Posterior cingulate gyrus (tissue), 11 donors: ENCODE results near the gene SAMD14.

ENCODE experiments used
- DNase-seq, 10 donors: peaks; one replicate each; pipeline versions ENCODE4 v3.0.0 to v3.0.0-alpha.2; 2020 to 2021; ENCODE audit warnings: mixed read lengths in 3 of 10
- intact Hi-C: fragments of 100-400 bp; cut with DNase I; formaldehyde crosslinking; loops from one replicate; pipeline ENCODE4 v1.15.1; 2023

SAMD14 gene

GRCh38 chr17:50088952-50089825 is 40.8 kb downstream of the SAMD14 start:
- intact Hi-C loops, result no loop called here
- DNase-seq, result peak in 2 of 10 donors; percentile 67 to 71

GRCh38 chr17:50087912-50088405 is 42.0 kb downstream of the SAMD14 start:
- DNase-seq, result peak in 2 of 10 donors; percentile 51 to 75
- intact Hi-C loops, result loop anchor here (1.0 kb wide), 1 partner anchor 61 kb away; no protein-coding TSS in a partner anchor

- peak in 8 of 10 donors; percentile 49 to 95 (median 65) for DNase-seq
- intact Hi-C loops, result loop anchor here (1.0 kb wide), 1 partner anchor 60 kb away; no protein-coding TSS in a partner anchor
These were observed 42.6 kb downstream of the SAMD14 start for GRCh38 chr17:50087246-50087911.

- peak in 1 of 10 donors; percentile 28 for DNase-seq
- intact Hi-C loops, result no loop called here
These were observed 48.2 kb downstream of the SAMD14 start for GRCh38 chr17:50081757-50082156.

GRCh38 chr17:50080827-50081226 is 49.1 kb downstream of the SAMD14 start:
- intact Hi-C loops, result no loop called here
- peak in 2 of 10 donors; percentile 42 to 44 for DNase-seq

GRCh38 chr17:50080096-50080480 is 49.9 kb downstream of the SAMD14 start:
- DNase-seq, result peak in 2 of 10 donors; percentile 64 to 77

GRCh38 chr17:50079334-50080095 is 50.4 kb downstream of the SAMD14 start:
- intact Hi-C loops, result no loop called here
- peak in 2 of 10 donors; percentile 49 to 83 for DNase-seq

More at GRCh38 chr17:50080096-50080480, 49.9 kb downstream of the SAMD14 start:
- intact Hi-C loops, result no loop called here

- peak in 1 of 10 donors; percentile 9 for DNase-seq
- intact Hi-C loops, result no loop called here
These were observed 51.5 kb downstream of the SAMD14 start for GRCh38 chr17:50078430-50078829.

GRCh38 chr17:50076591-50077235 is 53.2 kb downstream of the SAMD14 start:
- intact Hi-C loops, result no loop called here
- DNase-seq, result peak in 2 of 10 donors; percentile 63 to 80

- DNase-seq, result peak in 2 of 10 donors; percentile 69 to 80
- intact Hi-C loops, result no loop called here
These were observed 53.8 kb downstream of the SAMD14 start for GRCh38 chr17:50076221-50076590.

- peak in 2 of 10 donors; percentile 55 to 67 for DNase-seq
- intact Hi-C loops, result no loop called here
These were observed 54.4 kb downstream of the SAMD14 start for GRCh38 chr17:50075446-50076032.

GRCh38 chr17:50074227-50074626 is 55.7 kb downstream of the SAMD14 start:
- intact Hi-C loops, result no loop called here

GRCh38 chr17:50072925-50073324 is 57.0 kb downstream of the SAMD14 start:
- DNase-seq, result peak in 1 of 10 donors; percentile 18
- intact Hi-C loops, result no loop called here

More at GRCh38 chr17:50074227-50074626, 55.7 kb downstream of the SAMD14 start:
- DNase-seq, result peak in 2 of 10 donors; percentile 53 to 75

GRCh38 chr17:50072130-50072529 is 57.8 kb downstream of the SAMD14 start:
- peak in 2 of 10 donors; percentile 45 to 49 for DNase-seq
- intact Hi-C loops, result no loop called here

- peak in 1 of 10 donors; percentile 3 for DNase-seq
- intact Hi-C loops, result no loop called here
These were observed 58.3 kb downstream of the SAMD14 start for GRCh38 chr17:50071692-50072091.

- DNase-seq, result peak in 2 of 10 donors; percentile 70 to 73
- intact Hi-C loops, result no loop called here
These were observed 58.9 kb downstream of the SAMD14 start for GRCh38 chr17:50070908-50071680.

GRCh38 chr17:50067996-50068395 is 62.0 kb downstream of the SAMD14 start:
- DNase-seq, result peak in 2 of 10 donors; percentile 60 to 72
- intact Hi-C loops, result no loop called here

- DNase-seq, result no peak
- intact Hi-C loops, result no loop called here
These were observed 63.0 kb downstream of the SAMD14 start for GRCh38 chr17:50066995-50067394.

GRCh38 chr17:50065056-50065455 is 64.9 kb downstream of the SAMD14 start:
- no peak for DNase-seq
- intact Hi-C loops, result no loop called here
